Head of caudate nucleus (tissue), 42 donors: ENCODE results near the gene RABEPK.
"Not testable (repeated sequence)": the region's sequence is repeated elsewhere in the genome, so short reads cannot be mapped to it uniquely, and the experiment has no call there.

Experiments
- DNase-seq, 42 donors: peaks; one replicate each; pipeline versions ENCODE4 v3.0.0 to v3.0.0-alpha.2; 2020 to 2021; ENCODE audit warnings: mixed read lengths in 7 of 42
- intact Hi-C: fragments of 100-400 bp; cut with DNase I; formaldehyde crosslinking; loops from one replicate; pipeline ENCODE4 v1.15.0; 2022

The RABEPK gene

DNA sequence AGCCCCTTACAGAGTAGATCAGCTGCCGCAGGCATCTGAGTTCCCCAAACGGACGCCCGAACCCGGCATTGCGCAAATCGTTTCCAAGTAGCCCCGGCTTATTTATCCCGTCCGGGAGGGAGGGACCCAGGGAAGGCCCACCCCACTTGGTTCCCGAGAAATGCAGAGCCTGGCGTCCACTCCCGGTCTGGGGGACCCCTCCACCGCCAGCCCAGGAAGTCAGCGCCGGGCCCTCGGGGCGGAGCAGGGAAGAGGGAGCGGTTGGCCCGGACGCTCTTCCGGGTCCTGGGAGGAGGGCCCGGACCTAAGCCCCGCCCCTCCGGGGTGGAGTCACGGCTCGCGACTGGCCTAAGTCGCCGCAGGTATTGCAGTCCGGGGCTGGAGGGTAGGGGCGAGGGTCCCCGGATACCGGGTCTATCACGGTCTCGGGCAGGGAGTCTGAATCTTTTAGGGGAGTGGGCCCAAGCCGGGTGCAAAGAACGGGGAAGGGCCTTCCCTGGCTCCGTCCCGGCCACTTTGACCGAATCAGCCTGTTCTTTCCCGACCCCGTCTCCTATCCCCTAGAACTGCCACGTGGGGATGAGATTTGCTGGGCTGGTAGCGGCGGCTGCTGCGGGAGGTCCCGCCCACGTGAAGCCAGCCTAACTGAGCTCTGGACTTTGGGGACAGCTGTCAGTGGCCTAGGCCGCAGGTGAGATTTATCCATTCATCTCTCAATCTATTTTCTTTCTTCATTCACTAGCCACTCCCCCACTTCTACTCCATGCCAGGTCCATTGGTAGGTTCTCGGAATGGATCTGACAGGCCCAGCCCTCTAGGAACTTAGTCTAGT, at the start of gene RABEPK:
RABEPK (plus strand) TSS at position 327 of the 832 bp plus-strand sequence. CDS start 2,472 bp downstream, outside the sequence.
- DNase-seq = peak; percentile 81 to 96 (median 93)
- intact Hi-C loops = no loop called here

DNA sequence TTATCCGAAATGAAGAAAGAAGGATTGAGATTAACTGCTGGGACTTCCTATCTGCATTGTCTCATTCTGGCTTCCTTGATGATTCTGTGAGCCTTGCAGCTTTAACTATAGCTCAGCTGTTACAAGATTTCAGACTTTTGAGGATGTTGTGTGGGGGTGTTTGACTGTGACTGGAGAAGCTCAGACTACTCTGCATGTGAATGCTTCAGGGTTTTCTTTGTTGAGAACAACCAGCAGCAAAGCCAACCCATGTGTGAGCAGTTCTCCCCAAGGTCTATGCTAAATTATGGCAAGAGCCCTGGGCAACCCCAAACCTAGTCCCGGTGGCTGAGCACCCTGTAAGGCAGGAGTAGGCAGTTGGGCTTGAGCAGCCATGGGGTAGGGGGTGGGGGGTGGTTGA, 48.6 kb upstream of the RABEPK start:
- intact Hi-C loops = no loop called here
- peak in 13 of 42 donors; percentile 7 to 72 (median 37) for DNase-seq

- intact Hi-C loops = no loop called here
Measured at GRCh38 chr9:125153712-125154367, 46.5 kb upstream of the RABEPK start.

DNA sequence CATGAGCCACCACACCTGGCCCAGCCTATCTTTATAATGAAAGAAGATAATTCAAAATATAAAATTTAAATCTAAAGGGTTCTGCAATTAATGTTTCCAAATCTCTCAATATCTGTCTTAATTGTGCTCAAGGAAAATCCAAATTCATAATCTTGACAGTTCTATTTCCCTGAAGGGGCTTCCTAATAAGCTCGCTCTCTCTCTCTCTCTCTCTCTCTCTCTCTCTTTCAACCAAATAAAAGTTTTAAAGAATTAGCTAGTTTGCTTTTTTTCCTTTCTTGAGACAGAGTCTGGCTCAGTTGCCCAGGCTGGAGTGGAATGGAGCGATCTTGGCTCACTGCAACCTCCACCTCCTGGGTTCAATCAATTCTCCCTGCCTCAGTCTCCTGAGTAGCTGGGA, 43.8 kb upstream of the RABEPK start:
- intact Hi-C loops = no loop called here
- DNase-seq = no peak

More at GRCh38 chr9:125153712-125154367, 46.5 kb upstream of the RABEPK start:
- DNase-seq = no peak

DNA sequence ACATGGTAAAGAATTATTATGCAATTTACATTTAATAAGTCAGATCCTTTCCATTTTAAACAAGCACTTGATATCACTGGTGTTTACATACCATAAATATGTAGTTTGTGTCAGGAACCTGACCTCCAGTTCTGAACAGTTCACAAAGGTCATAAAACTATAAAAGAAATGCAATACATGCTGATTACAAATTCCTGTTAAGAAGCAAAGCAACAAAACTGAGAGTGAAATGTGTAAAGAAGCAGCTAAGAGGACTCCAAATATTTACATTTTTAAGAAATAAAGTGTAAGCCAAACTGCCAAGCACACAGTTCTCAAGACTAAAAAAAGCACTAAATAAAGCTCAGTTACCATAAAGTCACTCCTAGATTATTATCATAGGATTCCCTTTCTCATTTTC, 39.6 kb upstream of the RABEPK start:
- no peak for DNase-seq
- intact Hi-C loops = no loop called here

- DNase-seq = no peak
Measured at GRCh38 chr9:125161284-125161918, 38.9 kb upstream of the RABEPK start.

GRCh38 chr9:125162891-125163290, 37.5 kb upstream of the RABEPK start:
- intact Hi-C loops, DNase-seq: not testable (repeated sequence)

More at GRCh38 chr9:125161284-125161918, 38.9 kb upstream of the RABEPK start:
- intact Hi-C loops = no loop called here

GRCh38 chr9:125166762-125167161, 33.6 kb upstream of the RABEPK start:
- DNase-seq = no peak
- intact Hi-C loops = no loop called here

DNA sequence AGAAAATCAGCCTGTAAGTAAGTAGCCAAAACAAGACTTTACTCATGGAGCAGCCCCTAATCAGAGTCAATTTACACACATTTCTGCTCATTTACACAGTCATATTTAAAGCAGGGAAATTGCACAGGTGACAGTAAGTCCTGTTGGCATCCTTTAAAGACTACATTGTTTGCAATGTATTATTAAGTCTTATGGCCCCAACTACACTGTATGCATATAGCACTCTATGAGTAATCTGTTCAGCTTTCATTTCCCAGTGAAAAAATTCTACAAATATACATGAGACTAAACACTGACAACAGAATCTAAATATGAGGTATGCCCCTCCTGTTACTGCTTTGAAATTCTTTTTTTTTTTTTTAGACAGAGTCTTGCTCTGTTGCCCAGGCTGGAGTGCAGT, 30.4 kb upstream of the RABEPK start:
- DNase-seq = no peak

GRCh38 chr9:125172031-125172755, 28.1 kb upstream of the RABEPK start:
- intact Hi-C loops = no loop called here
- DNase-seq = no peak

More for the DNA sequence above, 30.4 kb upstream of the RABEPK start:
- intact Hi-C loops = no loop called here

DNA sequence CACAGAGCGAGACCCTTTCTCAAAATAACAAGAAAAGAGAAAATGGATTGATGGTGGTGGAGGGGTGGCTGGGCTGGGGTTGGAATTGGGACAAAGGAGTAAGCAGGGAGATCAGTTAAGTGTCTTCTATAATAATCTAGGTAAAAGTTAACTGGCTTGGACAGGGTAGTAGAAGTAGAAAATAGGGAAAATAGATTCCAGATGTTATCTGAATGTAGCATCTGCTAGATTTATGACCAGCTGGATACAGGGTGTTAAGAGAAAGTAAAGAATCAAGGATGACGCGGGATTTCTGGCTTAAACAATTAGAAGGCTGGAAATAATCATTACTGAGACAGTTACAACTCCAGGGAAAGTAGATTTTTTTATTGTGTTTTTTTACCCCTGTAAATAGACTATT, 23.7 kb upstream of the RABEPK start:
- intact Hi-C loops = no loop called here
- no peak for DNase-seq

GRCh38 chr9:125177888-125178287, 22.5 kb upstream of the RABEPK start:
- intact Hi-C loops = no loop called here
- DNase-seq = no peak

DNA sequence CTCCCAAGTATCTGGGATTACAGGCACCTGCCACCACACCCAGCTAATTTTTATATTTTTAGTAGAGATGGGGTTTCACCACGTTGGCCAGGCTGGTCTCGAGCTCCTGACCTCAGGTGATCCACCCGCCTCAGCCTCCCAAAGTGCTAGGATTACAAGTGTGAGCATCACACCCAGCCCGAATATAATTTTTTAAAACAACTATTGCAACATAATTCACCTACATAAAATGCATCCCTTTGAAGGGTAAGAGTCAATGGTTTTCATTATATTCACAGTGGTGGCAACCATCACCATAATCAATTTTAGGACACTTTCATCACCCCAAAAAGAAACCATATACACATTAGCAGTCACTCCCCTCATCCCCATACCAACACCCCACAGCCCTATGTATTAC, 20.6 kb upstream of the RABEPK start:
- intact Hi-C loops, DNase-seq: not testable (repeated sequence)

GRCh38 chr9:125180876-125181275, 19.5 kb upstream of the RABEPK start:
- DNase-seq = no peak
- intact Hi-C loops = no loop called here

GRCh38 chr9:125181756-125182155, 18.6 kb upstream of the RABEPK start:
- DNase-seq, intact Hi-C loops: not testable (repeated sequence)

DNA sequence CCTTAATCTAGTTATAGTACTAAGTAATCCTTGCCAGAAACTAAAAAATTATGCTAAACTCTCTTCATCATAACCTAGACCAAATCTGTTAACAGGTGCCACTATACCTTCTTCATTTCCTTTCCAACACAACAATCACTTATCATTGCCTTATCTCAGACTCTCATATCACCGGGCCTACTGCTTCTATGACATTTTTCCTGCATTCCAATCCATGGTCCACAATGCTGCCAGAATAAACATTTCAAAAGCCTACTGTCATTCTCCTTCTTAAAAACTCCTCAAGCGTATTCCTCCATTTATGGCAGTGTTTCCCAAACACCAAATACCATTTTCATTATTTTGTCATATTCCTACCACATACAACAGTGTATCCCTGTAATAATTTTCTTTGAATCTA, 17.3 kb upstream of the RABEPK start:
- intact Hi-C loops = no loop called here
- DNase-seq = no peak

- intact Hi-C loops = no loop called here
- DNase-seq = no peak
Measured at GRCh38 chr9:125183561-125183960, 16.8 kb upstream of the RABEPK start.

- intact Hi-C loops = no loop called here
- peak in 13 of 42 donors; percentile 4 to 45 (median 25) for DNase-seq
Measured at GRCh38 chr9:125189011-125189360, 11.4 kb upstream of the RABEPK start.
